Nasal cavity respiratory epithelium epithelial cell of viscerocranial mucosa (primary cell): ENCODE measurements around the gene NPIPA8. TPM values are rescaled to one million over a fixed set of nuclear protein-coding genes. Genes with fewer than 3 reads are reported as not detected.

ENCODE experiments used
- total RNA-seq: library from RNA; depleted of rRNA; stranded (reverse); fragments of >200 nt; gene quantifications from 2 replicates; pipeline ENCODE4 v1.2.3, GENCODE V29; 2014

The NPIPA8 gene
- total RNA-seq: 0.64 TPM in 1 of 2 replicates, not detected in the other

GRCh38 chr16:18336636-18337035 lies at the start of gene NPIPA8:
Gene NPIPA8, minus strand, starts transcription at chr16:18336736. Its CDS starts 4,074 bp downstream, at chr16:18332662.

Other genes starting within 250 kb of the NPIPA8 start
- 204 and 292 TPM in 2 replicates for gene NOMO2, start 225.4 kb upstream of the NPIPA8 start, total RNA-seq